ENCODE data around the gene SEC16A.

SEC16A gene

GRCh38 chr9:136470356-136470755, 12.5 kb downstream of the SEC16A start:
- H3K27ac ChIP-seq (ENCODE audit: low read depth, low read length), result no peak overlapping the region
- H3K27me3 ChIP-seq (ENCODE audit: insufficient read depth, low read length), result no peaks in the 10 kb centered on the region
- H2AFZ ChIP-seq (ENCODE audit: low read length, unreplicated experiment), result no peak overlapping the region
- peaks cover 48% of the 10 kb centered on the region for H3K36me3 ChIP-seq (ENCODE audit: insufficient read depth, low read length)
- no peak overlapping the region for H3K4me3 ChIP-seq (ENCODE audit: low read depth, low read length)
- peaks cover 54% of the 10 kb centered on the region for H3K79me2 ChIP-seq (ENCODE audit: control insufficient read depth, insufficient read depth, low read length, unreplicated experiment)
- no peaks in the 10 kb centered on the region for H3K4me1 ChIP-seq (ENCODE audit: control insufficient read depth, insufficient read depth, low read length, unreplicated experiment)

GRCh38 chr9:136467766-136468165, 15.1 kb downstream of the SEC16A start:
- H3K79me2 ChIP-seq (ENCODE audit: control insufficient read depth, insufficient read depth, low read length, unreplicated experiment), result peaks cover 35% of the 10 kb centered on the region
- no peaks in the 10 kb centered on the region for H3K4me1 ChIP-seq (ENCODE audit: control insufficient read depth, insufficient read depth, low read length, unreplicated experiment)
- no peak overlapping the region for H3K27ac ChIP-seq (ENCODE audit: low read depth, low read length)
- H3K36me3 ChIP-seq (ENCODE audit: insufficient read depth, low read length), result peaks cover 41% of the 10 kb centered on the region
- H2AFZ ChIP-seq (ENCODE audit: low read length, unreplicated experiment), result no peak overlapping the region
- no peak overlapping the region for H3K4me3 ChIP-seq (ENCODE audit: low read depth, low read length)
- H3K27me3 ChIP-seq (ENCODE audit: insufficient read depth, low read length), result no peaks in the 10 kb centered on the region

- peaks cover 19% of the 10 kb centered on the region for H3K79me2 ChIP-seq (ENCODE audit: control insufficient read depth, insufficient read depth, low read length, unreplicated experiment)
Observed at GRCh38 chr9:136466155-136466541, 16.7 kb downstream of the SEC16A start.

GRCh38 chr9:136465500-136466154, 17.2 kb downstream of the SEC16A start:
- Histone ChIP-seq H3K27me3 (ENCODE audit: insufficient read depth, low read length) (no peaks in the 10 kb centered on the region), H3K4me1 (ENCODE audit: control insufficient read depth, insufficient read depth, low read length, unreplicated experiment) (no peaks in the 10 kb centered on the region), H3K27ac (ENCODE audit: low read depth, low read length) (no peak overlapping the region)

More at GRCh38 chr9:136466155-136466541, 16.7 kb downstream of the SEC16A start:
- H3K27ac ChIP-seq (ENCODE audit: low read depth, low read length), result no peak overlapping the region
- H3K36me3 ChIP-seq (ENCODE audit: insufficient read depth, low read length), result peaks cover 39% of the 10 kb centered on the region
- H2AFZ ChIP-seq (ENCODE audit: low read length, unreplicated experiment), result no peak overlapping the region
- H3K4me1 ChIP-seq (ENCODE audit: control insufficient read depth, insufficient read depth, low read length, unreplicated experiment), result no peaks in the 10 kb centered on the region
- no peaks in the 10 kb centered on the region for H3K27me3 ChIP-seq (ENCODE audit: insufficient read depth, low read length)
- H3K4me3 ChIP-seq (ENCODE audit: low read depth, low read length), result no peak overlapping the region

GRCh38 chr9:136464241-136464640, 18.6 kb downstream of the SEC16A start:
- peaks cover 11% of the 10 kb centered on the region for H3K79me2 ChIP-seq (ENCODE audit: control insufficient read depth, insufficient read depth, low read length, unreplicated experiment)
- no peak overlapping the region for H2AFZ ChIP-seq (ENCODE audit: low read length, unreplicated experiment)
- no peak overlapping the region for H3K4me3 ChIP-seq (ENCODE audit: low read depth, low read length)
- H3K36me3 ChIP-seq (ENCODE audit: insufficient read depth, low read length), result peaks cover 52% of the 10 kb centered on the region
- no peaks in the 10 kb centered on the region for H3K4me1 ChIP-seq (ENCODE audit: control insufficient read depth, insufficient read depth, low read length, unreplicated experiment)
- no peaks in the 10 kb centered on the region for H3K27me3 ChIP-seq (ENCODE audit: insufficient read depth, low read length)
- no peak overlapping the region for H3K27ac ChIP-seq (ENCODE audit: low read depth, low read length)

More at GRCh38 chr9:136465500-136466154, 17.2 kb downstream of the SEC16A start:
- Histone ChIP-seq H2AFZ (ENCODE audit: low read length, unreplicated experiment) (no peak overlapping the region), H3K79me2 (ENCODE audit: control insufficient read depth, insufficient read depth, low read length, unreplicated experiment) (peaks cover 18% of the 10 kb centered on the region), H3K4me3 (ENCODE audit: low read depth, low read length) (no peak overlapping the region), H3K36me3 (ENCODE audit: insufficient read depth, low read length) (peaks cover 43% of the 10 kb centered on the region)

- Histone ChIP-seq H2AFZ (ENCODE audit: low read length, unreplicated experiment) (no peak overlapping the region), H3K27ac (ENCODE audit: low read depth, low read length) (no peak overlapping the region), H3K79me2 (ENCODE audit: control insufficient read depth, insufficient read depth, low read length, unreplicated experiment) (peaks cover 10% of the 10 kb centered on the region), H3K27me3 (ENCODE audit: insufficient read depth, low read length) (no peaks in the 10 kb centered on the region), H3K4me1 (ENCODE audit: control insufficient read depth, insufficient read depth, low read length, unreplicated experiment) (no peaks in the 10 kb centered on the region), H3K36me3 (ENCODE audit: insufficient read depth, low read length) (peaks cover 56% of the 10 kb centered on the region), H3K4me3 (ENCODE audit: low read depth, low read length) (no peak overlapping the region)
Observed at GRCh38 chr9:136463578-136463977, 19.3 kb downstream of the SEC16A start.

- Histone ChIP-seq H3K4me1 (ENCODE audit: control insufficient read depth, insufficient read depth, low read length, unreplicated experiment) (no peaks in the 10 kb centered on the region), H3K27ac (ENCODE audit: low read depth, low read length) (no peak overlapping the region), H3K36me3 (ENCODE audit: insufficient read depth, low read length) (peaks cover 52% of the 10 kb centered on the region), H3K79me2 (ENCODE audit: control insufficient read depth, insufficient read depth, low read length, unreplicated experiment) (peaks cover 10% of the 10 kb centered on the region), H3K27me3 (ENCODE audit: insufficient read depth, low read length) (no peaks in the 10 kb centered on the region), H3K4me3 (ENCODE audit: low read depth, low read length) (no peak overlapping the region), H2AFZ (ENCODE audit: low read length, unreplicated experiment) (no peak overlapping the region)
Observed at GRCh38 chr9:136462664-136463063, 20.2 kb downstream of the SEC16A start.

- Histone ChIP-seq H2AFZ (ENCODE audit: low read length, unreplicated experiment) (no peak overlapping the region), H3K79me2 (ENCODE audit: control insufficient read depth, insufficient read depth, low read length, unreplicated experiment) (peaks cover 8% of the 10 kb centered on the region), H3K36me3 (ENCODE audit: insufficient read depth, low read length) (peaks cover 44% of the 10 kb centered on the region), H3K4me3 (ENCODE audit: low read depth, low read length) (no peak overlapping the region), H3K27me3 (ENCODE audit: insufficient read depth, low read length) (no peaks in the 10 kb centered on the region), H3K27ac (ENCODE audit: low read depth, low read length) (no peak overlapping the region), H3K4me1 (ENCODE audit: control insufficient read depth, insufficient read depth, low read length, unreplicated experiment) (no peaks in the 10 kb centered on the region)
Observed at GRCh38 chr9:136460772-136461325, 22.0 kb downstream of the SEC16A start.

GRCh38 chr9:136459425-136459824, 23.4 kb downstream of the SEC16A start:
- Histone ChIP-seq H3K4me3 (ENCODE audit: low read depth, low read length) (no peak overlapping the region), H3K27me3 (ENCODE audit: insufficient read depth, low read length) (no peaks in the 10 kb centered on the region), H3K4me1 (ENCODE audit: control insufficient read depth, insufficient read depth, low read length, unreplicated experiment) (no peaks in the 10 kb centered on the region), H3K36me3 (ENCODE audit: insufficient read depth, low read length) (peaks cover 35% of the 10 kb centered on the region), H2AFZ (ENCODE audit: low read length, unreplicated experiment) (no peak overlapping the region), H3K79me2 (ENCODE audit: control insufficient read depth, insufficient read depth, low read length, unreplicated experiment) (peaks cover 7% of the 10 kb centered on the region), H3K27ac (ENCODE audit: low read depth, low read length) (no peak overlapping the region)

GRCh38 chr9:136457326-136457725, 25.5 kb downstream of the SEC16A start:
- Histone ChIP-seq H3K4me1 (ENCODE audit: control insufficient read depth, insufficient read depth, low read length, unreplicated experiment) (no peaks in the 10 kb centered on the region), H3K27ac (ENCODE audit: low read depth, low read length) (no peak overlapping the region), H2AFZ (ENCODE audit: low read length, unreplicated experiment) (no peak overlapping the region), H3K79me2 (ENCODE audit: control insufficient read depth, insufficient read depth, low read length, unreplicated experiment) (peaks cover 2% of the 10 kb centered on the region), H3K4me3 (ENCODE audit: low read depth, low read length) (no peak overlapping the region), H3K27me3 (ENCODE audit: insufficient read depth, low read length) (no peaks in the 10 kb centered on the region), H3K36me3 (ENCODE audit: insufficient read depth, low read length) (peaks cover 35% of the 10 kb centered on the region; the same call in 1 of the 2 replicates)

- H3K36me3 ChIP-seq (ENCODE audit: insufficient read depth, low read length), result peaks cover 35% of the 10 kb centered on the region; the same call in 1 of the 2 replicates
- H3K4me1 ChIP-seq (ENCODE audit: control insufficient read depth, insufficient read depth, low read length, unreplicated experiment), result no peaks in the 10 kb centered on the region
- peaks cover 2% of the 10 kb centered on the region for H3K79me2 ChIP-seq (ENCODE audit: control insufficient read depth, insufficient read depth, low read length, unreplicated experiment)
- no peak overlapping the region for H2AFZ ChIP-seq (ENCODE audit: low read length, unreplicated experiment)
- no peak overlapping the region for H3K27ac ChIP-seq (ENCODE audit: low read depth, low read length)
- H3K4me3 ChIP-seq (ENCODE audit: low read depth, low read length), result no peak overlapping the region
- H3K27me3 ChIP-seq (ENCODE audit: insufficient read depth, low read length), result no peaks in the 10 kb centered on the region
Observed at GRCh38 chr9:136456258-136456657, 26.6 kb downstream of the SEC16A start.

Data from ACC112 (cell line).